GM12878 (cell line): ENCODE results near the gene POP7. TPM values are rescaled to one million over a fixed set of nuclear protein-coding genes. Genes with fewer than 3 reads are reported as not detected.

Experiments
- ATAC-seq: fragments of 200-7000 bp; cut with Tn5 transposase; 3 replicates; pipeline ENCODE4 v1.9.1; 2020; ENCODE audit warnings: mild to moderate bottlenecking, moderate library complexity
- BruUV-seq: library from RNA; stranded (reverse); fragments of 400-500 nt; replicated peaks from 2 replicates; lab custom pipeline; 2021; lab: Mats Ljungman, UMichigan
- CTCF ChIA-PET: fragments of 300-600 bp; sonication (Branson Sonifier 250); formaldehyde crosslinking; extraction: SDS; loops from one replicate; lab custom pipeline; 2021; ENCODE audit warnings: inconsistent platforms; lab: Yijun Ruan, JAX
- POLR2A ChIA-PET: fragments of 350-600 bp; formaldehyde crosslinking; extraction: SDS; loops from one replicate; lab custom pipeline; 2021; ENCODE audit warnings: inconsistent platforms; lab: Charles Lee
- RAD21 ChIA-PET: fragments of 300-600 bp; sonication (Branson Sonifier 250); formaldehyde crosslinking; loops from one replicate; lab custom pipeline; 2023; ENCODE audit warnings: antibody characterized with exemption; ENCODE audit not compliant: unreplicated experiment; lab: Charles Lee
- SMC1A ChIA-PET: fragments of 300-600 bp; sonication (Branson Sonifier 250); formaldehyde crosslinking; loops from one replicate; lab custom pipeline; 2023; ENCODE audit not compliant: unreplicated experiment, uncharacterized antibody; lab: Charles Lee
- DNase-seq: peaks from one replicate; pipeline ENCODE4 v3.0.0-alpha.2; 2011; ENCODE audit warnings: low read depth, low spot score
- FAIRE-seq: peaks from 3 replicates; lab custom pipeline; 2011; peaks lifted over from hg19 to GRCh38; lab: Jason Lieb, UNC
- H2AFZ ChIP-seq: 2 replicates; pipeline ENCODE4 v1.6.0; 2011; ENCODE audit warnings: low read depth, low read length, control low read depth; ENCODE audit not compliant: control insufficient read depth
- H3K27ac ChIP-seq: 2 replicates; pipeline ENCODE4 v1.5.1; 2011; ENCODE audit warnings: control low read depth; ENCODE audit not compliant: control insufficient read depth, insufficient read depth
- H3K27me3 ChIP-seq, 2 experiments: replicated peaks in 1 of 2; 2 replicates each; pipeline versions ENCODE4 v1.6.0 to v1.6.1; 2011; ENCODE audit warnings: low read length in 1 of 2; ENCODE audit not compliant: control insufficient read depth in 2 of 2, insufficient read depth in 2 of 2
- H3K36me3 ChIP-seq, 2 experiments: 2 replicates each; pipeline ENCODE4 v1.5.1; 2011; ENCODE audit warnings: low read length in 1 of 2; ENCODE audit not compliant: control insufficient read depth in 2 of 2, insufficient read depth in 2 of 2
- H3K4me1 ChIP-seq: 2 replicates; pipeline ENCODE4 v1.6.1; 2011; ENCODE audit warnings: mild to moderate bottlenecking, low read length, moderate library complexity, mixed read lengths; ENCODE audit not compliant: control insufficient read depth, insufficient read depth
- H3K4me2 ChIP-seq: 2 replicates; pipeline ENCODE4 v1.6.0; 2011; ENCODE audit warnings: control low read depth; ENCODE audit not compliant: control insufficient read depth, insufficient read depth
- H3K4me3 ChIP-seq: fragments of 200-600 bp; sonication (generic); 2 replicates; pipeline ENCODE4 v1.5.1; 2016
- H3K79me2 ChIP-seq: 2 replicates; pipeline ENCODE4 v1.6.0; 2011; ENCODE audit warnings: low read length; ENCODE audit not compliant: control insufficient read depth, insufficient read depth
- H3K9ac ChIP-seq: 2 replicates; pipeline ENCODE4 v1.8.0; 2011; ENCODE audit warnings: low read length, control low read depth, mixed read lengths; ENCODE audit not compliant: control insufficient read depth, insufficient read depth
- H3K9me3 ChIP-seq: replicated peaks from 3 replicates; pipeline ENCODE4 v1.5.1; 2011; ENCODE audit warnings: mild to moderate bottlenecking, low read length; ENCODE audit not compliant: control insufficient read depth, insufficient read depth
- H4K20me1 ChIP-seq: 2 replicates; pipeline ENCODE4 v1.6.0; 2011; ENCODE audit not compliant: control insufficient read depth, insufficient read depth
- EGR1 ChIP-seq, 2 experiments: IDR thresholded peaks; 1 replicate in 1 of 2; 2 replicates in 1 of 2; pipeline ENCODE4 v1.6.1; 2011 to 2012; ENCODE audit warnings: low read depth in 2 of 2, low read length in 2 of 2, borderline replicate concordance in 1 of 2, mild to moderate bottlenecking in 1 of 2, moderate library complexity in 1 of 2
- GATAD2B ChIP-seq: fragments of 450-650 bp; conservative IDR thresholded peaks from 2 replicates; pipeline ENCODE4 v1.6.1; 2017; ENCODE audit warnings: low read depth, mild to moderate bottlenecking, moderate library complexity
- HDGF ChIP-seq: fragments of 450-650 bp; IDR thresholded peaks from 2 replicates; pipeline ENCODE4 v1.6.1; 2016; ENCODE audit warnings: antibody characterized with exemption
- LARP7 ChIP-seq: fragments of 450-650 bp; IDR thresholded peaks from 2 replicates; pipeline ENCODE4 v1.6.1; 2017; ENCODE audit warnings: mild to moderate bottlenecking
- NR2C1 ChIP-seq: fragments of 450-650 bp; IDR thresholded peaks from 2 replicates; pipeline ENCODE4 v1.6.1; 2017; ENCODE audit warnings: antibody characterized with exemption, mild to moderate bottlenecking, moderate library complexity
- NR2F1 ChIP-seq: fragments of 450-650 bp; conservative IDR thresholded peaks from 2 replicates; pipeline ENCODE4 v1.6.1; 2017; ENCODE audit warnings: mild to moderate bottlenecking
- SIN3A ChIP-seq: IDR thresholded peaks from 2 replicates; pipeline ENCODE4 v1.6.1; 2012; ENCODE audit warnings: low read depth, low read length, improper control_type of control experiment
- SUPT20H ChIP-seq: IDR thresholded peaks from 2 replicates; pipeline ENCODE4 v1.6.1; 2011; ENCODE audit warnings: low read depth, mild to moderate bottlenecking, low read length, moderate library complexity, borderline replicate concordance; ENCODE audit not compliant: control insufficient read depth
- WGBS: methylation state at CpG from one replicate; pipeline ENCODE4 v1.1.6; 2016; ENCODE audit warnings: low lambda C conversion rate; ENCODE audit not compliant: insufficient replicate concordance, insufficient coverage; ENCODE audit errors: missing lambda C conversion rate; 5-methylcytosine and 5-hydroxymethylcytosine counted together
- in situ Hi-C: fragments of 300-500 bp; cut with MboI; formaldehyde crosslinking; loops from 9 replicates; pipeline ENCODE4 v1.14.3; 2018; ENCODE audit warnings: mixed read lengths
- intact Hi-C: fragments of 100-400 bp; cut with micrococcal nuclease; formaldehyde crosslinking; loops from one replicate; pipeline ENCODE4 v1.14.2; 2022; ENCODE audit not compliant: unreplicated experiment
- polyA plus RNA-seq, 11 experiments: library from polyadenylated mRNA; depleted of rRNA in 4 of 11; unstranded in 6 of 11; stranded (reverse) in 5 of 11; fragments of >200 nt; fragmentation: Nextera tagmentation in 4 of 11; fragmentation: Illumina TruSeq in 1 of 11; extraction: Ambion mirVana in 4 of 11; extraction: Trizol in 1 of 11; gene quantifications; 1 replicate in 1 of 11; 2 replicates in 10 of 11; pipeline versions ENCODE4 v1.2.1 to v1.2.3, GENCODE V29; 2011 to 2016; ENCODE audit warnings: inconsistent platforms in 2 of 11, missing spikeins in 2 of 11, low read depth in 1 of 11
- total RNA-seq, 4 experiments: library from RNA; depleted of rRNA in 3 of 4; stranded (reverse); fragments of >200 nt in 3 of 4; fragmentation: Illumina TruSeq in 1 of 4; extraction: Trizol in 1 of 4; gene quantifications; 2 replicates each; pipeline versions ENCODE4 v1.2.1 to v1.2.3, GENCODE V29; 2013 to 2021
- TF ChIP-seq, protein P1 (sequence below): fragments of 450-650 bp; conservative IDR thresholded peaks from 2 replicates; pipeline ENCODE4 v1.6.1; 2017; ENCODE audit warnings: mild to moderate bottlenecking, moderate library complexity

POP7 gene
- total and polyA plus RNA-seq, 10 of the 15 experiments (the other 5 are each of a cell fraction or from before 2014, with no cell fraction given) = 12.1 to 148 (median 51.7) TPM

GRCh38 chr7:100693312-100694097 lies 12.4 kb upstream of the POP7 start:
- BruUV-seq = no TSS peak
- ChIA-PET SMC1A (interaction anchor here (0.6 to 5.0 kb wide), 11 partner anchors 12 to 224 kb away, joined by 3 to 28 read pairs (median 4); partner anchors contain the start of genes MOSPD3 and POP7), CTCF (interaction anchor here (0.7 to 8.6 kb wide), 22 partner anchors 12 to 545 kb away, joined by 3 to 134 read pairs (median 4); partner anchors contain the start of genes FBXO24, GNB2, LAMTOR4 and LRCH4), POLR2A (interaction anchor here (0.6 to 3.3 kb wide), 5 partner anchors 12 to 134 kb away, joined by 3 to 26 read pairs (median 5); partner anchors contain the start of genes FBXO24, LRCH4, MOSPD3 and POP7), RAD21 (interaction anchor here (0.7 to 5.8 kb wide), 10 partner anchors 12 to 160 kb away, joined by 3 to 56 read pairs (median 4); partner anchors contain the start of genes FBXO24, MOSPD3 and POP7)
- peaks cover 0 to under 1% of the 10 kb centered on the region in 2 experiments; a peak in 3 of 4 replicates for H3K36me3 ChIP-seq
- intact Hi-C loops (loop anchor here (5.0 to 10.0 kb wide), 3 partner anchors 61 to 219 kb away; partner anchors contain the start of gene TSC22D4), in situ Hi-C loops (loop anchor here (25.0 kb wide), 1 partner anchor 231 kb away; the partner anchor contains the start of gene SPACDR)
- H3K4me1 ChIP-seq = peaks cover 41% of the 10 kb centered on the region
- TF ChIP-seq GATAD2B (peak; percentile 52; the same call in 1 of the 2 replicates), EGR1 (IDR thresholded peaks at IDR 0.05; ENCODE audit: borderline replicate concordance in 1 of 2, low read depth in 2 of 2, low read length in 2 of 2) (peak in 1 of 2 experiments; percentile 53; a peak in 1 of 3 replicates), HDGF (no peak), LARP7 (0 out of 2 replicates have a peak, but pooled peaks have one; percentile 32), NR2F1 (0 out of 2 replicates have a peak, but pooled peaks have one; percentile 28), SUPT20H (no peak), NR2C1 (no peak), SIN3A (0 out of 2 replicates have a peak, but pooled peaks have one; percentile 0)
- TF ChIP-seq, protein P1, sequence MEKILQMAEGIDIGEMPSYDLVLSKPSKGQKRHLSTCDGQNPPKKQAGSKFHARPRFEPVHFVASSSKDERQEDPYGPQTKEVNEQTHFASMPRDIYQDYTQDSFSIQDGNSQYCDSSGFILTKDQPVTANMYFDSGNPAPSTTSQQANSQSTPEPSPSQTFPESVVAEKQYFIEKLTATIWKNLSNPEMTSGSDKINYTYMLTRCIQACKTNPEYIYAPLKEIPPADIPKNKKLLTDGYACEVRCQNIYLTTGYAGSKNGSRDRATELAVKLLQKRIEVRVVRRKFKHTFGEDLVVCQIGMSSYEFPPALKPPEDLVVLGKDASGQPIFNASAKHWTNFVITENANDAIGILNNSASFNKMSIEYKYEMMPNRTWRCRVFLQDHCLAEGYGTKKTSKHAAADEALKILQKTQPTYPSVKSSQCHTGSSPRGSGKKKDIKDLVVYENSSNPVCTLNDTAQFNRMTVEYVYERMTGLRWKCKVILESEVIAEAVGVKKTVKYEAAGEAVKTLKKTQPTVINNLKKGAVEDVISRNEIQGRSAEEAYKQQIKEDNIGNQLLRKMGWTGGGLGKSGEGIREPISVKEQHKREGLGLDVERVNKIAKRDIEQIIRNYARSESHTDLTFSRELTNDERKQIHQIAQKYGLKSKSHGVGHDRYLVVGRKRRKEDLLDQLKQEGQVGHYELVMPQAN = peak; percentile 46; the same call in 1 of the 2 replicates
- no peak overlapping the region for H2AFZ ChIP-seq
- H3K27ac ChIP-seq = peak overlapping the region; percentile 74
- H4K20me1 ChIP-seq = no peaks in the 10 kb centered on the region
- peak overlapping the region; percentile 81 for H3K9ac ChIP-seq
- no peaks in the 10 kb centered on the region for H3K27me3 ChIP-seq
- peak overlapping the region; percentile 87 for H3K4me2 ChIP-seq
- no peaks in the 10 kb centered on the region for H3K9me3 ChIP-seq
- peaks cover 49% of the 10 kb centered on the region for H3K79me2 ChIP-seq
- ATAC-seq = no peak; the same call in 2 of the 3 replicates
- DNase-seq = no peak
- peak overlapping the region; percentile 95 for H3K4me3 ChIP-seq
- WGBS = 1% methylated on average over 42 of the region's 81 CpGs
- no peak for FAIRE-seq
